Neuronal stem cell (in vitro differentiated cells): ENCODE data around the gene DDX1.

Experiments used
- DNase-seq: peaks from one replicate; pipeline ENCODE4 v3.0.0-alpha.2; 2013; ENCODE audit warnings: low spot score
- H2AFZ ChIP-seq: one replicate; pipeline ENCODE4 v1.6.1; 2013; ENCODE audit warnings: mild to moderate bottlenecking, low read length, inconsistent platforms
- H2AK5ac ChIP-seq: 2 replicates; pipeline ENCODE4 v1.6.1; 2013; ENCODE audit warnings: low read depth, mild to moderate bottlenecking, inconsistent platforms, low read length, moderate library complexity, mixed read lengths
- H2BK120ac ChIP-seq: 2 replicates; pipeline ENCODE4 v1.6.1; 2013; ENCODE audit warnings: low read depth, mild to moderate bottlenecking, inconsistent platforms, low read length, moderate library complexity, mixed read lengths
- H2BK12ac ChIP-seq: one replicate; pipeline ENCODE4 v1.6.1; 2013; ENCODE audit warnings: low read length, inconsistent platforms
- H2BK15ac ChIP-seq: 2 replicates; pipeline ENCODE4 v1.6.1; 2013; ENCODE audit warnings: mild to moderate bottlenecking, low read length, inconsistent platforms, mixed read lengths
- H2BK5ac ChIP-seq: one replicate; pipeline ENCODE4 v1.6.1; 2013; ENCODE audit warnings: inconsistent platforms, mild to moderate bottlenecking, low read length, moderate library complexity
- H3K14ac ChIP-seq: one replicate; pipeline ENCODE4 v1.6.1; 2013; ENCODE audit warnings: low read length, inconsistent platforms
- H3K18ac ChIP-seq: 2 replicates; pipeline ENCODE4 v1.6.1; 2013; ENCODE audit warnings: low read length, inconsistent platforms
- H3K23ac ChIP-seq: 2 replicates; pipeline ENCODE4 v1.6.1; 2013; ENCODE audit warnings: low read depth, mild to moderate bottlenecking, mixed read lengths, low read length, inconsistent platforms; ENCODE audit not compliant: poor library complexity
- H3K27ac ChIP-seq: replicated peaks from 3 replicates; pipeline ENCODE4 v1.5.1; 2013; ENCODE audit warnings: low read length, inconsistent platforms
- H3K27me3 ChIP-seq, 3 experiments: 2 replicates each; pipeline ENCODE4 v1.6.1; 2013; ENCODE audit warnings: low read length in 3 of 3, mild to moderate bottlenecking in 2 of 3, inconsistent platforms in 1 of 3, low read depth in 1 of 3, mixed read lengths in 1 of 3, moderate library complexity in 1 of 3; ENCODE audit not compliant: control insufficient read depth in 3 of 3, insufficient read depth in 3 of 3
- H3K36me3 ChIP-seq, 2 donors: replicated peaks in 1 of 2; 2 replicates each; pipeline ENCODE4 v1.6.1; 2013; ENCODE audit warnings: low read length in 2 of 2; ENCODE audit not compliant: control insufficient read depth in 2 of 2, insufficient read depth in 2 of 2
- H3K4ac ChIP-seq: 2 replicates; pipeline ENCODE4 v1.6.1; 2013; ENCODE audit warnings: inconsistent platforms, mild to moderate bottlenecking, low read length, moderate library complexity
- H3K4me1 ChIP-seq, 2 donors: 1 replicate in 1 of 2; 2 replicates in 1 of 2; pipeline ENCODE4 v1.6.1; 2013; ENCODE audit warnings: low read length in 2 of 2, low read depth in 1 of 2; ENCODE audit not compliant: control insufficient read depth in 2 of 2, insufficient read depth in 1 of 2
- H3K4me2 ChIP-seq: one replicate; pipeline ENCODE4 v1.6.1; 2013; ENCODE audit warnings: mild to moderate bottlenecking, low read length, inconsistent platforms; ENCODE audit not compliant: insufficient read depth, poor library complexity, severe bottlenecking
- H3K4me3 ChIP-seq, 2 donors: 2 replicates each; pipeline ENCODE4 v1.5.1; 2013; ENCODE audit warnings: low read length in 2 of 2, mild to moderate bottlenecking in 2 of 2, inconsistent platforms in 1 of 2, moderate library complexity in 1 of 2
- H3K79me1 ChIP-seq: one replicate; pipeline ENCODE4 v1.6.1; 2013; ENCODE audit warnings: low read depth, mild to moderate bottlenecking, inconsistent platforms, low read length, moderate library complexity
- H3K9ac ChIP-seq: one replicate; pipeline ENCODE4 v1.6.1; 2013; ENCODE audit warnings: mild to moderate bottlenecking, low read depth, low read length, inconsistent platforms; ENCODE audit not compliant: poor library complexity
- H3K9me3 ChIP-seq, 2 donors: replicated peaks in 1 of 2; 2 replicates each; pipeline versions ENCODE3 to v1.6.1; 2013; ENCODE audit warnings: low read length in 2 of 2, mild to moderate bottlenecking in 2 of 2, inconsistent platforms in 1 of 2, low read depth in 1 of 2, mixed read lengths in 1 of 2, moderate library complexity in 1 of 2; ENCODE audit not compliant: control insufficient read depth in 2 of 2, insufficient read depth in 1 of 2
- H4K8ac ChIP-seq: one replicate; pipeline ENCODE4 v1.6.1; 2013; ENCODE audit warnings: low read depth, mild to moderate bottlenecking, inconsistent platforms, low read length, moderate library complexity
- H4K91ac ChIP-seq: one replicate; pipeline ENCODE4 v1.6.1; 2013; ENCODE audit warnings: low read length, low read depth, mild to moderate bottlenecking, inconsistent platforms; ENCODE audit not compliant: poor library complexity
- WGBS, 2 donors: extraction: QIAGEN DNeasy Blood & Tissue Kit; methylation state at CpG; one replicate each; pipeline ENCODE4 v1.1.7; 2013; ENCODE audit warnings: missing lambda C conversion rate in 2 of 2, mixed read lengths in 1 of 2; ENCODE audit not compliant: insufficient read length in 2 of 2, insufficient replicate concordance in 1 of 2; ENCODE audit errors: extremely low coverage in 2 of 2; 5-methylcytosine and 5-hydroxymethylcytosine counted together

DDX1 gene

DNA sequence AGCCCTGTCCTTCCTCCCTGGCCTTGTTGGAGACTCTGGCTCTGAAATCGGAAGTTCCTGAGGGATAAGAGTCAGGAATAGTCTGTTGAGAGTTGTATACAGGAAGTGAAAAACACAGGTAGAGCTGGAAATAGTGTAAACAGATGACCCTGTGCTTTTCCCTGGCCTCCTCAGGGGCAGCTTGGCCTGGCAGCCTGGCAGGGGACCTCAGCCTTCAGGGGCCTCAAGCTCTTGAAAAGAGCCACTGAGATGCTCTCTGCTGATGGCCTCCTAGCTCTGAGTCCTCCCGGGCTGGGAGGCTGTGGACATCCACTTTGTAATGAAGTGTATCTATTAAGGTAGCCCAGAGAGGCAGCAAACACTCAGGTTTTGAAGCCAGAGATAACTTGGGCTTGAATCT, 79.3 kb downstream of the DDX1 start:
- H3K79me1 ChIP-seq, result no peaks in the 10 kb centered on the region
- no peak for DNase-seq
- H3K27ac ChIP-seq, result no peak overlapping the region
- H4K91ac ChIP-seq, result no peak overlapping the region
- H3K4me3 ChIP-seq, result no peak overlapping the region
- no peak overlapping the region for H3K23ac ChIP-seq
- H3K18ac ChIP-seq, result no peak overlapping the region
- H3K36me3 ChIP-seq, result no peaks in the 10 kb centered on the region
- H2BK12ac ChIP-seq, result no peak overlapping the region
- H3K4ac ChIP-seq, result no peak overlapping the region
- no peak overlapping the region for H4K8ac ChIP-seq
- WGBS, 2 donors, result no CpG with 5 or more reads among the region's 2 CpGs
- peak overlapping the region; percentile 44 for H2AK5ac ChIP-seq
- no peak overlapping the region for H2BK5ac ChIP-seq
- H3K14ac ChIP-seq, result no peak overlapping the region
- peaks cover 4 to 24% of the 10 kb centered on the region in 2 donors for H3K4me1 ChIP-seq
- H3K9me3 ChIP-seq, result peaks cover 0 to 3% of the 10 kb centered on the region in 2 donors
- H3K27me3 ChIP-seq, result no peaks in the 10 kb centered on the region
- no peak overlapping the region for H3K4me2 ChIP-seq
- H2BK120ac ChIP-seq, result no peak overlapping the region
- H2AFZ ChIP-seq, result no peak overlapping the region
- no peak overlapping the region for H3K9ac ChIP-seq
- H2BK15ac ChIP-seq, result peak overlapping the region; percentile 47

DNA sequence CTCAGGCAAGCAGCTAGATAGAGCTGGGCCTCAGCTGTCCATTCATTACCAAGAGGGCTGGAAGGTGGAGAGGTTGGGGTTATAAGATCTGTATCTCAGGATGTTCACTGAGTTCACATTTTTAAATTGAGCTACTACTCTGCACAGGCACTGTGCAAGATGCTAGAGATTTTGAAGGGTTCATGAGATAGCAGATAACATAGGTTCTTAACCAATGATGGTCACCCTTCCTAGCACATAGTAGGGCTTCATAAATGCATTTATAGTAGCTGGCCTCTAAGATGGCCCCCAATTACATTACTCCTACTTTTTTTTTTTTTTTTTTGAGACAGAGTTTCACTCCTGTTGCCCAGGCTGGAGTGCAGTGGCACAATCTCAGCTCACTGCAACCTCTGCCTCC, 79.7 kb downstream of the DDX1 start:
- H3K9me3 ChIP-seq, result peaks cover 0 to 3% of the 10 kb centered on the region in 2 donors
- DNase-seq, result no peak

DNA sequence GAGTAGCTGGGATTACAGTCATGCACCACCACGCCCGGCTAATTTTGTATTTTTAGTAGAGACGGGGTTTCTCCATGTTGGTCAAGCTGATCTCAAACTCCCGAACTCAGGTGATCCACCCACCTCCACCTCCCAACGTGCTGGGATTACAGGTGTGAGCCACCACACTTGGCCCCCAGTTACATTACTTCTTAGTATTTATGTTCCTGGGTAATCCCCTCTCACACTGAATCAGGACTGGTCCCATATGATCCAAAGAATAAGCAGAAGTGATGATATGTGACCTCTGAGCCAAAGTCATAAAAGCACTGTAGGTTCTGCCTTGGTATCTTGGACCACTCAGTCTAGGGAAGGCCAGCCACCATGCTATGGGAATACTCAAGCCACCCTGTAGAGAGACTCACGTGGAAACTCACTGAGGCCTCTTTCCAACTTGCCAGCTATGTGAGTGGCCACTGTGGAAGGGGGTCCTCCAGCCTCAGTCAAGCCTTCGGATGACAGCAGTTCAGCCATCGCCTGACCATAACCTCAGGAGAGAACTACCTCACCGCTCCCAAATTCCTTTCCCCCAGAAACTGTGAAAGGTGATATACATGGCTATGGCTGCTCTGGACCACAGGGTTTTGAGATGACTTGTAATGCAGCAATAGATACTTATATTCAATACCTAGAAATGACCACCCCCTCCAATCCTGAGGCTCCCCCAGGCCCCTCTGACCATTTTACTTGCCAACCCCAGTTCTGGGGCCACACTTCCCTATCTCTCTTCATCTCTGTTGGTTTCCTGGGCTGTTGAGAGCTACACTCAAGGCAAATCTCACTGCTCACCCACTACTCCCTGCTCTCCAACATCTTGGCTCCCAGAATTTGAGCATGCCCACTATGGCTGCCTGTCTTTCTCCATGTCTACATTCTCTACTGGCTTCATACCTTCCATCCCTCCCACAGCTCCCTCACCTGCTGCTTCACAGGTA, 80.5 kb downstream of the DDX1 start:
- H4K8ac ChIP-seq, result no peak overlapping the region
- no peak overlapping the region for H2AK5ac ChIP-seq
- WGBS, 2 donors, result no CpG with 5 or more reads among the region's 9 CpGs
- H3K27me3 ChIP-seq, result no peaks in the 10 kb centered on the region
- H3K18ac ChIP-seq, result no peak overlapping the region
- no peaks in the 10 kb centered on the region for H3K36me3 ChIP-seq
- H3K23ac ChIP-seq, result no peak overlapping the region
- no peak overlapping the region for H2BK12ac ChIP-seq
- H3K79me1 ChIP-seq, result no peaks in the 10 kb centered on the region
- no peak overlapping the region for H3K4me3 ChIP-seq
- peaks cover 0 to 3% of the 10 kb centered on the region in 2 donors for H3K9me3 ChIP-seq
- H3K9ac ChIP-seq, result no peak overlapping the region
- no peak overlapping the region for H2BK5ac ChIP-seq
- no peak overlapping the region for H2BK120ac ChIP-seq
- no peak overlapping the region for H2BK15ac ChIP-seq
- DNase-seq, result no peak
- H3K27ac ChIP-seq, result no peak overlapping the region
- H3K4ac ChIP-seq, result no peak overlapping the region
- no peak overlapping the region for H3K14ac ChIP-seq
- H2AFZ ChIP-seq, result no peak overlapping the region
- H3K4me2 ChIP-seq, result no peak overlapping the region
- peaks cover 4 to 24% of the 10 kb centered on the region in 2 donors for H3K4me1 ChIP-seq
- no peak overlapping the region for H4K91ac ChIP-seq

More for the DNA sequence above, 79.7 kb downstream of the DDX1 start:
- H2AK5ac ChIP-seq, result no peak overlapping the region
- no peaks in the 10 kb centered on the region for H3K79me1 ChIP-seq
- no peak overlapping the region for H3K4ac ChIP-seq
- no peak overlapping the region for H2AFZ ChIP-seq
- H3K27ac ChIP-seq, result no peak overlapping the region
- no peak overlapping the region for H2BK120ac ChIP-seq
- H2BK5ac ChIP-seq, result no peak overlapping the region
- no peak overlapping the region for H3K4me2 ChIP-seq
- H3K4me3 ChIP-seq, result no peak overlapping the region
- H3K36me3 ChIP-seq, result no peaks in the 10 kb centered on the region
- no peak overlapping the region for H3K18ac ChIP-seq
- H3K27me3 ChIP-seq, result no peaks in the 10 kb centered on the region
- no peak overlapping the region for H3K23ac ChIP-seq
- H3K4me1 ChIP-seq, result peaks cover 4 to 24% of the 10 kb centered on the region in 2 donors
- H4K8ac ChIP-seq, result no peak overlapping the region
- no peak overlapping the region for H3K9ac ChIP-seq
- no peak overlapping the region for H4K91ac ChIP-seq
- H2BK12ac ChIP-seq, result no peak overlapping the region
- peak overlapping the region; percentile 47 for H2BK15ac ChIP-seq
- H3K14ac ChIP-seq, result no peak overlapping the region

- Histone ChIP-seq H3K9me3 (peaks cover 0 to 3% of the 10 kb centered on the region in 2 donors), H3K27ac (no peak overlapping the region), H3K79me1 (no peaks in the 10 kb centered on the region), H3K14ac (no peak overlapping the region), H3K23ac (no peak overlapping the region), H3K4me1 (peaks cover 4 to 24% of the 10 kb centered on the region in 2 donors), H2AFZ (peak overlapping the region; percentile 32), H2BK15ac (no peak overlapping the region), H3K9ac (no peak overlapping the region), H3K4me3 (no peak overlapping the region), H2AK5ac (no peak overlapping the region), H3K27me3 (no peaks in the 10 kb centered on the region), H4K8ac (no peak overlapping the region), H2BK12ac (no peak overlapping the region), H3K4me2 (no peak overlapping the region), H3K36me3 (no peaks in the 10 kb centered on the region), H4K91ac (no peak overlapping the region), H2BK120ac (no peak overlapping the region), H3K4ac (no peak overlapping the region), H3K18ac (no peak overlapping the region), H2BK5ac (no peak overlapping the region)
- no peak for DNase-seq
- no CpG with 5 or more reads among the region's 14 CpGs for WGBS, 2 donors
These were observed 81.6 kb downstream of the DDX1 start for GRCh38 chr2:15672961-15673918.
